OCI-LY3 (cell line): ENCODE results near the gene IL9.

Experiments used
- H2AFZ ChIP-seq: fragments of 200-600, 300-600 bp; shearing (Covaris generic); 2 replicates; pipeline ENCODE4 v1.6.0; 2014; ENCODE audit warnings: antibody characterized with exemption, low read depth, low read length
- H3K27ac ChIP-seq: fragments of 200-600, 300-600 bp; sonication (generic); 2 replicates; pipeline ENCODE4 v1.5.1; 2014; ENCODE audit warnings: mild to moderate bottlenecking, low read length, moderate library complexity, mixed read lengths
- H3K27me3 ChIP-seq: fragments of 200-600, 300-600 bp; sonication (generic); 2 replicates; pipeline ENCODE4 v1.6.1; 2014; ENCODE audit warnings: low read depth, low read length, mixed read lengths
- H3K36me3 ChIP-seq: fragments of 200-600, 300-600 bp; sonication (generic); replicated peaks from 2 replicates; pipeline ENCODE3; 2014; ENCODE audit warnings: low read depth, low read length, mixed read lengths
- H3K4me1 ChIP-seq: fragments of 300-600, 200-600 bp; sonication (generic); 2 replicates; pipeline ENCODE4 v1.6.1; 2014; ENCODE audit warnings: low read length, mixed read lengths
- H3K4me2 ChIP-seq: fragments of 200-600, 300-600 bp; sonication (generic); 2 replicates; pipeline ENCODE4 v1.6.1; 2014; ENCODE audit warnings: low read length, mixed read lengths
- H3K4me3 ChIP-seq: fragments of 300-600, 200-600 bp; sonication (generic); 2 replicates; pipeline ENCODE4 v1.5.1; 2014; ENCODE audit warnings: antibody characterized with exemption, mild to moderate bottlenecking, low read length, moderate library complexity
- H3K79me2 ChIP-seq: fragments of 300-600, 200-600 bp; shearing (Covaris generic); 2 replicates; pipeline ENCODE4 v1.6.1; 2014; ENCODE audit warnings: mild to moderate bottlenecking, low read length, mixed read lengths
- H3K9ac ChIP-seq: fragments of 300-600, 200-600 bp; shearing (Covaris generic); 2 replicates; pipeline ENCODE4 v1.6.0; 2014; ENCODE audit warnings: mild to moderate bottlenecking, low read length, moderate library complexity
- H3K9me3 ChIP-seq: fragments of 200-600, 300-600 bp; shearing (Covaris generic); 2 replicates; pipeline ENCODE4 v1.6.1; 2014; ENCODE audit warnings: low read length, mixed read lengths; ENCODE audit not compliant: insufficient read depth
- H4K20me1 ChIP-seq: fragments of 200-600, 300-600 bp; sonication (generic); 2 replicates; pipeline ENCODE4 v1.6.1; 2016; ENCODE audit warnings: low read length, mixed read lengths; ENCODE audit not compliant: insufficient read depth
- EZH2phosphoT487 ChIP-seq: fragments of 200-600 bp; shearing (Covaris generic); IDR thresholded peaks from 2 replicates; pipeline ENCODE4 v1.6.1; 2018; ENCODE audit warnings: antibody characterized with exemption, mixed run types, low read depth
- TF ChIP-seq, protein P1 (sequence below): fragments of 200-600, 300-600 bp; sonication (generic); IDR thresholded peaks from 2 replicates; pipeline ENCODE4 v1.5.1; 2014; ENCODE audit warnings: antibody characterized with exemption, low read length, low read depth

The IL9 gene

DNA sequence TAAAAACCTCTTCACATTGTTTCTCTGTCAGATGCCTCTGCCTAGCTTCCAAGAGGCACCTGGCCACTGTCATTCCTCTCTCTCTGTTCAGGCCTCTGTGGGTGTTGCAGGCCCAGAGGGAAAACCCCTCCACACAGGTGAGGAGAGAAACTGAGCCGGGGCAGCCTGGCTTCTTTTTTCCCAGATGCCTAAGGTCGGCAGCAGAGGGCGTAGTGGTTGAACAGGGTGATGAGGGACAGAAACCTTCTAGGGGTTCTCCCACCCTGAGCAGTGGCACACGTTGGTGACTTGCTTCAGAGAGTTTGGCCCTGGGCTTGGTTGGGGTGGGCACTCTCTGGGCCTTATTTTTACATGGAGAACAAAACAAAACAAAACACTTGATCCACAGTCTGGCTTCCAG is 12.2 kb downstream of the IL9 start:
- H3K27ac ChIP-seq: no peak overlapping the region
- no peaks in the 10 kb centered on the region for H3K79me2 ChIP-seq
- no peaks in the 10 kb centered on the region for H3K9me3 ChIP-seq
- H3K27me3 ChIP-seq: peaks cover 16% of the 10 kb centered on the region
- no peaks in the 10 kb centered on the region for H4K20me1 ChIP-seq
- no peak overlapping the region for H2AFZ ChIP-seq
- H3K4me3 ChIP-seq: no peak overlapping the region
- no peak overlapping the region for H3K4me2 ChIP-seq
- H3K36me3 ChIP-seq: no peaks in the 10 kb centered on the region
- H3K9ac ChIP-seq: no peak overlapping the region
- TF ChIP-seq, protein P1, sequence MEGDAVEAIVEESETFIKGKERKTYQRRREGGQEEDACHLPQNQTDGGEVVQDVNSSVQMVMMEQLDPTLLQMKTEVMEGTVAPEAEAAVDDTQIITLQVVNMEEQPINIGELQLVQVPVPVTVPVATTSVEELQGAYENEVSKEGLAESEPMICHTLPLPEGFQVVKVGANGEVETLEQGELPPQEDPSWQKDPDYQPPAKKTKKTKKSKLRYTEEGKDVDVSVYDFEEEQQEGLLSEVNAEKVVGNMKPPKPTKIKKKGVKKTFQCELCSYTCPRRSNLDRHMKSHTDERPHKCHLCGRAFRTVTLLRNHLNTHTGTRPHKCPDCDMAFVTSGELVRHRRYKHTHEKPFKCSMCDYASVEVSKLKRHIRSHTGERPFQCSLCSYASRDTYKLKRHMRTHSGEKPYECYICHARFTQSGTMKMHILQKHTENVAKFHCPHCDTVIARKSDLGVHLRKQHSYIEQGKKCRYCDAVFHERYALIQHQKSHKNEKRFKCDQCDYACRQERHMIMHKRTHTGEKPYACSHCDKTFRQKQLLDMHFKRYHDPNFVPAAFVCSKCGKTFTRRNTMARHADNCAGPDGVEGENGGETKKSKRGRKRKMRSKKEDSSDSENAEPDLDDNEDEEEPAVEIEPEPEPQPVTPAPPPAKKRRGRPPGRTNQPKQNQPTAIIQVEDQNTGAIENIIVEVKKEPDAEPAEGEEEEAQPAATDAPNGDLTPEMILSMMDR: peak; percentile 42
- no peak for TF ChIP-seq EZH2phosphoT487
- peaks cover 3% of the 10 kb centered on the region; the same call in 1 of the 2 replicates for H3K4me1 ChIP-seq

DNA sequence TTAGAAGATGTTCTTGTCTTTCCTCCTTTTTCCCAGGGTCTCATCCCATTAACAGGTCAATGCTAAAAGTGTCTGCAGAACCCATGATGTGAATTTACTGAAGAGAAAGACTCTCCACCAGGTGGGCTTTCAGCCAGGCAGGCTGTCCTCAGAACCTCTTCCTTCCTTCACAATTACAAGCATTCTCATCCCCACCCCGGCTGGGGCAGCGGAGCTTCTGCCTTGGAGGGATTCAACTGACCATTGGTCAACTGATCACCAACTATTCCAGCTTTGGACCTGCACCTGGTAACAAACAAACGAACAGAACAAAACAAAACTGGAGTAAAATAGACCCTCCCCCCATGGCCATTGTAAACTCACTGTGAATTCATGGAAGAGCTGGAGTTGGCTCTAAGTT is 12.6 kb downstream of the IL9 start:
- Histone ChIP-seq H3K9me3 (no peaks in the 10 kb centered on the region), H3K9ac (no peak overlapping the region), H3K4me2 (no peak overlapping the region), H4K20me1 (no peaks in the 10 kb centered on the region), H2AFZ (no peak overlapping the region), H3K27me3 (peaks cover 12% of the 10 kb centered on the region), H3K79me2 (no peaks in the 10 kb centered on the region), H3K4me3 (no peak overlapping the region), H3K4me1 (peaks cover 3% of the 10 kb centered on the region; the same call in 1 of the 2 replicates), H3K36me3 (no peaks in the 10 kb centered on the region), H3K27ac (no peak overlapping the region)
- TF ChIP-seq, protein P1: no peak
- no peak for TF ChIP-seq EZH2phosphoT487

DNA sequence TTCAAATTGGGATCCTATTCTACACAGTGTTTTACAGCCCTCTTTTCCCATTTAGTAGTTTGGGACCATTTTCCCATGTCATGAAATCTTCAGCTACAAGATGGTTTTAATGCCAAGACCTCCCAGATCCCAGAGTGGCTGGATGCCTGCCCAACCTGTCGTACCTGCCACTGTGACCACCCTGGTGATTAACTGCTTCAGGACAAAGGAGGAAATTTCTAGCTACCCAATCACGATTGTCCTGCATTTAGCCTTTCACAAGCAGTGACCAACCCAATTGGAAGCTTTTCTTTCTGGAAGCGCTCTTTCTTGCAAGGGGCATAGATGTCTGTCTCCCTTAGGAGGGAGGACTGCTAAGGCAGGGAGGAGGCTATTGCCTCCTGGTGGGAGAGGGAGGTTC is 13.8 kb downstream of the IL9 start:
- peaks cover 11% of the 10 kb centered on the region for H3K27me3 ChIP-seq
- H3K36me3 ChIP-seq: no peaks in the 10 kb centered on the region
- no peaks in the 10 kb centered on the region for H4K20me1 ChIP-seq
- H3K9ac ChIP-seq: no peak overlapping the region
- H3K79me2 ChIP-seq: no peaks in the 10 kb centered on the region
- no peaks in the 10 kb centered on the region; the same call in 1 of the 2 replicates for H3K4me1 ChIP-seq
- no peaks in the 10 kb centered on the region for H3K9me3 ChIP-seq
- TF ChIP-seq, protein P1: no peak
- no peak for TF ChIP-seq EZH2phosphoT487
- H2AFZ ChIP-seq: no peak overlapping the region
- H3K4me3 ChIP-seq: no peak overlapping the region
- no peak overlapping the region for H3K27ac ChIP-seq
- H3K4me2 ChIP-seq: no peak overlapping the region

DNA sequence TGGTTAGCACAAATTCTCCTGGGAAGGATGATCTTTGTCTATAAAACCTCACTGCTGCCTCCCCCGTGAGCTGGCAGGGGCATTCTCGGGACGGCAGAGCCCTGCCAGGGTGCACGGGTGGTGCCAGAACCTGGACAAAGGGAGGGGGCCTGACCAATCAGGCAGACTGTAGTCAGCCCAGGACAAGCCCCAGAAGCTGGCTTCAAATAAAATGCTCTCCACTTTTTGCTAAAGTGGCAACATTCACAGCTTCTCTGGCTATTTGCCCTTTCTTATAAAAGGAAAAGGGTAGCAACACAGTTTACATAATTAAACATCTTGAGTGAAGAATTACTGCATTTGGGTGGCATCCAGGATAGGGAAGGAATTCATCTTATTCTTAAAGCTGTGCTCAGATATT is 14.4 kb downstream of the IL9 start:
- TF ChIP-seq, protein P1: no peak
- no peak for TF ChIP-seq EZH2phosphoT487
- Histone ChIP-seq H2AFZ (no peak overlapping the region), H3K9me3 (no peaks in the 10 kb centered on the region), H3K4me1 (no peaks in the 10 kb centered on the region; the same call in 1 of the 2 replicates), H3K36me3 (no peaks in the 10 kb centered on the region), H3K27me3 (peaks cover 11% of the 10 kb centered on the region), H3K4me2 (no peak overlapping the region), H3K4me3 (no peak overlapping the region), H3K9ac (no peak overlapping the region), H3K79me2 (no peaks in the 10 kb centered on the region), H4K20me1 (no peaks in the 10 kb centered on the region), H3K27ac (no peak overlapping the region)
